GM03348 (cell line): ENCODE data around the gene ATG4A.

Experiments used
- DNase-seq: peaks from one replicate; pipeline ENCODE4 v3.0.0; 2012; ENCODE audit warnings: low spot score

ATG4A gene

GRCh38 chrX:108168961-108169740, 77.6 kb downstream of the ATG4A start:
- no peak for DNase-seq

- DNase-seq = no peak
Measured at GRCh38 chrX:108169768-108170167, 78.2 kb downstream of the ATG4A start.

DNA sequence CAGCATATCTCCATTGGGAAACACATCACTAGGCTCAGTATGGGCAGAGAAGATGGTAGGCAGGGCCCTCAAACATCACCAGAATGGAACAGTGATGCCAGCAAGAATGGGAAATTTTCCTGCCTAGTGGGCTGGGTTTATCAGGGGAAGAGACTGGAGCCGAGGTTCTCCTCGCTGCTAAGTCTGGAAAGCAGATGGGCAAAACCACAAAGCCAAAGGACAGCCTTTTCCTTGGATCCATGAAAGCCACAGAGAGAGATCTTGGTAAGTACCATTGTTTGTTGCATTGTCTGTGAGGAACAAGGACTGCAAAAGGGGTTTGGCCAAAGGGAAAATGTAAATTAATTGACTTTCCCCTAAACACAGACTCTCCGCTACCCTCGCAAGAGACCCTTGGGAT, 80.1 kb downstream of the ATG4A start:
- no peak for DNase-seq

- DNase-seq = no peak
Measured at GRCh38 chrX:108173874-108174273, 82.3 kb downstream of the ATG4A start.

GRCh38 chrX:108177351-108178142, 86.0 kb downstream of the ATG4A start:
- DNase-seq = no peak

DNA sequence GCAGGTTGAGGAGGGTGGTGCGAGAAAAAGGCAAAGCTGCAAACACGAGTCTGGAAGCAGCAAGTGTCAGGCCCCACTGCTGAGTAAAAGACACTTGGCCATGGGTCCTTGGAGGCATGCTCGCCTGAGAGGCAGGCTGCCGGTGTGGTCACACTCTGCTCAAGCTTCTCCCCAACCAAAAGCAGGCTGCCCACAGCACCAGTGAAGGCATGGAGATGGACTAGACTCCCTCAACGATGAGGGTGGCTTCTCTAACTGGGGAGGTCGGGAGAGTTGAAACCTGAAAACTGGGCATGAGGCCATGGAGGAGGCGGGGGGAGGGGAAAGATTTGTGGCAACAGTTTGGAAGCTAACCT, 86.5 kb downstream of the ATG4A start:
- no peak for DNase-seq

GRCh38 chrX:108186811-108187210, 95.2 kb downstream of the ATG4A start:
- peak; percentile 4 for DNase-seq

GRCh38 chrX:108198420-108198819, 106.8 kb downstream of the ATG4A start:
- no peak for DNase-seq

GRCh38 chrX:108199041-108199440, 107.5 kb downstream of the ATG4A start:
- DNase-seq = no peak

DNA sequence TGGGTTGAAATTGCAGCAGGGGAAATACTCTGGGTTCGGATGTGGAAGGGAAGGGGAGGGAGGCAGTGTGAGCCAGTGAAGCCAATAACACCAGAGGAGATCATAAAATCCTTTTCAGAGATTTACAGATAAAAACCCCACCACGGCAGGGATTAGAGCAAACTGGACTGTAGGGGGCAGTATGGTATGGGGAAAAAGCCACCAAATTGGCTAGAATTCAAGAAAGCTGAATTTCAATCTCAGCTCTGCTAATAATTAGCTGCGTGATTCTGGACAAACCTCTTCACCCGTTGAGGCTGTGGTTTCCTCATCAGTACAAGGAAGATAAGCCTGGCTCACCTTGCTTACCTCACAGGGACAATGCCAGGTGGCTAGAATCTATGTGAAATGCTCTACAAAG, 108.1 kb downstream of the ATG4A start:
- DNase-seq = peak; percentile 12

GRCh38 chrX:108203540-108203939, 112.0 kb downstream of the ATG4A start:
- DNase-seq = no peak
